ENCODE data around the gene VMO1.

The VMO1 gene

GRCh38 chr17:4827399-4827798 lies 41.2 kb upstream of the VMO1 start:
- no peak overlapping the region for H3K9ac ChIP-seq
- H3K27ac ChIP-seq = no peak overlapping the region
- H3K4me3 ChIP-seq (ENCODE audit: low read depth, low read length) = no peak overlapping the region
- no peak overlapping the region for H2AFZ ChIP-seq
- no peaks in the 10 kb centered on the region for H3K9me3 ChIP-seq (ENCODE audit: control insufficient read depth, low read length)
- no peak overlapping the region for H3K4me2 ChIP-seq (ENCODE audit: low read length)
- no peaks in the 10 kb centered on the region for H3K36me3 ChIP-seq (ENCODE audit: control insufficient read depth, insufficient read depth, low read length)
- H3K79me2 ChIP-seq = no peaks in the 10 kb centered on the region
- TF ChIP-seq, protein P1, sequence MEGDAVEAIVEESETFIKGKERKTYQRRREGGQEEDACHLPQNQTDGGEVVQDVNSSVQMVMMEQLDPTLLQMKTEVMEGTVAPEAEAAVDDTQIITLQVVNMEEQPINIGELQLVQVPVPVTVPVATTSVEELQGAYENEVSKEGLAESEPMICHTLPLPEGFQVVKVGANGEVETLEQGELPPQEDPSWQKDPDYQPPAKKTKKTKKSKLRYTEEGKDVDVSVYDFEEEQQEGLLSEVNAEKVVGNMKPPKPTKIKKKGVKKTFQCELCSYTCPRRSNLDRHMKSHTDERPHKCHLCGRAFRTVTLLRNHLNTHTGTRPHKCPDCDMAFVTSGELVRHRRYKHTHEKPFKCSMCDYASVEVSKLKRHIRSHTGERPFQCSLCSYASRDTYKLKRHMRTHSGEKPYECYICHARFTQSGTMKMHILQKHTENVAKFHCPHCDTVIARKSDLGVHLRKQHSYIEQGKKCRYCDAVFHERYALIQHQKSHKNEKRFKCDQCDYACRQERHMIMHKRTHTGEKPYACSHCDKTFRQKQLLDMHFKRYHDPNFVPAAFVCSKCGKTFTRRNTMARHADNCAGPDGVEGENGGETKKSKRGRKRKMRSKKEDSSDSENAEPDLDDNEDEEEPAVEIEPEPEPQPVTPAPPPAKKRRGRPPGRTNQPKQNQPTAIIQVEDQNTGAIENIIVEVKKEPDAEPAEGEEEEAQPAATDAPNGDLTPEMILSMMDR (IDR thresholded peaks at IDR 0.05) = no peak
- H3K4me1 ChIP-seq = no peaks in the 10 kb centered on the region
- H3K27me3 ChIP-seq (ENCODE audit: control insufficient read depth, insufficient read depth, low read length) = no peaks in the 10 kb centered on the region

DNA sequence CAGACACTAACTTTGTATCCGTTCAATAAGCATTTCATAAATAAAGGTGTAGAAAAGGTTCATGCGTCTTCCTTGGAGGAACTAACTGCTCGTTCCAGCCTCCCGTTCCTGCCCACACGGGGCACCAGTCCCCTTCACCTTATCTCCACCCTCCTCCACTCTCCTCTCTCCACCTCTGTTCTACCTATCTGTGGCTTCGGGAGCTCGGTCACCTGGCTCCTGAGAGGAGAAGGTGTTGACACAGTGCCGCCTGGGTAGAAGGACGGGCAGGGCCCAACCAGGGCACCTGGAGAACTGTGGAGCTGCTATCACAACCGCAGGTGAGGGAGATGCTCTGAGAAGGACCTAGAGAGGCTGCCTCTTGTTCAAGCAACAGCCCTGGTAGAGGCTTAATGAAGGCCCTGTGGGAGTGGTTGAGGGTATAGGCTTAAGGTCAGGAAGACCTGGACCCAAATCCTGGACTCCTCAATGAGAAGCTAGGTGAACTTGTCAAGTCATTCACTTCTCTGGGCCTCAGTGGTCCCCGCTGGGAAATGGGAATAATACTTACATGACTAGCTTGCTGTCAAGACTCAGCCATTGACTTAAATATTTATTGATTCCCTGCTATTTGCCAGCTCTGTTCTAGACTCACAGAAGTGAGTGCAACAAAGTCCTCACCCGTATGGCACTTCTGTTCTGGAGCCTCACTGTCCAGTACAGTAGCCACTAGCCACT lies 37.4 kb upstream of the VMO1 start:
- H3K4me1 ChIP-seq = no peaks in the 10 kb centered on the region
- no peak overlapping the region for H3K4me3 ChIP-seq (ENCODE audit: low read depth, low read length)
- TF ChIP-seq, protein P1 (IDR thresholded peaks at IDR 0.05) = no peak
- H3K27ac ChIP-seq = no peak overlapping the region
- H3K27me3 ChIP-seq (ENCODE audit: control insufficient read depth, insufficient read depth, low read length) = no peaks in the 10 kb centered on the region
- no peak overlapping the region for H3K9ac ChIP-seq
- no peak overlapping the region for H3K4me2 ChIP-seq (ENCODE audit: low read length)
- no peaks in the 10 kb centered on the region for H3K9me3 ChIP-seq (ENCODE audit: control insufficient read depth, low read length)
- H3K79me2 ChIP-seq = no peaks in the 10 kb centered on the region
- no peak overlapping the region for H2AFZ ChIP-seq
- H3K36me3 ChIP-seq (ENCODE audit: control insufficient read depth, insufficient read depth, low read length) = no peaks in the 10 kb centered on the region

DNA sequence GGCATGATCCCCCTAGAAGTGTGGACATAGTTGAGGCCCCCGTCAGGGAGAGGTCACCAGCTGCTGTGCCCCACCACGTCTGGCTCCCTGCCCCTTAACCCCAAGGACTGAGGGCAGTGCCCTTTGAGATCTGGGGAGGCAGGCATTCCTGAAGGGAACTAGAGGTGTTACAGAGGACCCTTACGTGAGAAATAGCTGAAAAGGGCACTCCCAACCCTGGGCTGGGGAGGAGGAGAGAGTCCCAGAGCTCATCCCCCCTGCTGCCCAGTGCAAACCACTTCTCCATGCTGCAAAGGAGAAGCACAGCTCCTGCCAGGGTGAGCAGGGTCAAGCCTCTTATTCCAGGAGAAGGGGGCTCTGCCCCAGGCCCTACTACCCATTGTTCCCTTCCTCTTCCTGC lies 36.7 kb upstream of the VMO1 start:
- Histone ChIP-seq H3K4me3 (ENCODE audit: low read depth, low read length) (no peak overlapping the region), H3K36me3 (ENCODE audit: control insufficient read depth, insufficient read depth, low read length) (no peaks in the 10 kb centered on the region), H3K27me3 (ENCODE audit: control insufficient read depth, insufficient read depth, low read length) (no peaks in the 10 kb centered on the region), H3K9me3 (ENCODE audit: control insufficient read depth, low read length) (no peaks in the 10 kb centered on the region), H2AFZ (no peak overlapping the region), H3K4me1 (no peaks in the 10 kb centered on the region), H3K79me2 (no peaks in the 10 kb centered on the region), H3K9ac (no peak overlapping the region), H3K4me2 (ENCODE audit: low read length) (no peak overlapping the region), H3K27ac (no peak overlapping the region)
- TF ChIP-seq, protein P1 (IDR thresholded peaks at IDR 0.05) = no peak

DNA sequence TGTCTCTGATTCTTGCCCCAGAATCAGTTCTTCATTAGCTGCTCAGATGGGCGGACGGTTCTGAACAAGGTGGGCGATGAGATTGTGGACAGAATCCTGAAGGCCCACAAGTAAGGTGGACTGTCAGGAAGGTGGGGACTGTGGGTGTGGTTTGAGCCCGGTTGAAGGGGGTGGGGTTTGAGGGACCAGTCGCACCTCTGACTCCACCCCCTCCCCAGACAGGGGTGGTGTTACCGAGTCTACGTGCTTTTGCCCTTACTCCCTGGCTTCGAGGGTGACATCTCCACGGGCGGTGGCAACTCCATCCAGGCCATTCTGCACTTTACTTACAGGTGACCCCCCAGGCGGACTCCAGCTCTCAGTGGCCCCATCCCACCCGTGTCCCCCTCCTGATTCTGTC lies 32.1 kb upstream of the VMO1 start:
- Histone ChIP-seq H3K4me3 (ENCODE audit: low read depth, low read length) (no peak overlapping the region), H3K4me1 (no peaks in the 10 kb centered on the region), H3K9me3 (ENCODE audit: control insufficient read depth, low read length) (no peaks in the 10 kb centered on the region), H3K4me2 (ENCODE audit: low read length) (no peak overlapping the region), H3K27ac (no peak overlapping the region), H3K9ac (no peak overlapping the region), H3K79me2 (no peaks in the 10 kb centered on the region), H3K27me3 (ENCODE audit: control insufficient read depth, insufficient read depth, low read length) (no peaks in the 10 kb centered on the region), H2AFZ (no peak overlapping the region), H3K36me3 (ENCODE audit: control insufficient read depth, insufficient read depth, low read length) (no peaks in the 10 kb centered on the region)
- TF ChIP-seq, protein P1 (IDR thresholded peaks at IDR 0.05) = no peak

- H3K9me3 ChIP-seq (ENCODE audit: control insufficient read depth, low read length) = no peaks in the 10 kb centered on the region
- H3K27me3 ChIP-seq (ENCODE audit: control insufficient read depth, insufficient read depth, low read length) = no peaks in the 10 kb centered on the region
- H3K4me2 ChIP-seq (ENCODE audit: low read length) = no peak overlapping the region
- H3K4me1 ChIP-seq = no peaks in the 10 kb centered on the region
- no peak overlapping the region for H3K4me3 ChIP-seq (ENCODE audit: low read depth, low read length)
- no peak overlapping the region for H2AFZ ChIP-seq
- H3K36me3 ChIP-seq (ENCODE audit: control insufficient read depth, insufficient read depth, low read length) = no peaks in the 10 kb centered on the region
- H3K9ac ChIP-seq = no peak overlapping the region
- TF ChIP-seq, protein P1 (IDR thresholded peaks at IDR 0.05) = no peak
- H3K27ac ChIP-seq = no peak overlapping the region
- H3K79me2 ChIP-seq = no peaks in the 10 kb centered on the region
These were observed 30.7 kb upstream of the VMO1 start for GRCh38 chr17:4816826-4817225.
